Measurements from ENCODE around the gene SEMA4C. TPM values are rescaled to one million over a fixed set of nuclear protein-coding genes. Genes with fewer than 3 reads are reported as not detected.

SEMA4C gene
- total RNA-seq, 1 donor from 2014 or later, result 39.1 TPM

DNA sequence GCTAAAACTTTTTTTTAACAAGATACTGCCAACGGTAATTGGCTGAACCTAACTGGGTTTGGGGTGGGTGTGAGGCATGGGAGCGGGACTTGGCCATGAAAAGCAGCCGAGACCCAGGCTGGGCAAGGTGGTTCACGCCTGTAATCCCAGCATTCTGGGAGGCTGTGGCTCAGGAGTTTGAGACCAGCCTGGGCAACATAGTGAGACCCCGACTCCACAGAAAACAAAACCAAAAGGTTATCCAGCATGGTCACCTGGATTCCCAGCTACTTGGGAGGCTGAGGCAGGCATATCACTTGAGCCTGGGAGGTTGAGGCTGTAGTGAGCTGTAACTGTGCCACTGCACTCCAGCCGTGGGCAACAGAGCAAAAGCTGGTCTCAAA lies 11.0 kb upstream of the SEMA4C start:
- Histone ChIP-seq H3F3A (ENCODE audit: low read depth) (peaks cover 36% of the 10 kb centered on the region), H3K4me2 (peak overlapping the region; percentile 62), H4K20me1 (ENCODE audit: low read depth) (no peaks in the 10 kb centered on the region), H3K27me3 (no peaks in the 10 kb centered on the region), H2AFZ (replicated peaks) (no peak overlapping the region), H3K4me3 (no peak overlapping the region), H3K9me3 (ENCODE audit: low read depth) (no peaks in the 10 kb centered on the region), H3K4me1 (peaks cover 59% of the 10 kb centered on the region), H3K36me3 (no peaks in the 10 kb centered on the region), H3K27ac (no peak overlapping the region), H3K9ac (no peak overlapping the region), H3K79me2 (ENCODE audit: low read depth) (no peaks in the 10 kb centered on the region)
- Mint-ChIP-seq H3K36me3 (no peaks in the 10 kb centered on the region), H3K4me1 (peaks cover 54% of the 10 kb centered on the region), H3K4me3 (no peak overlapping the region), H3K27ac (peak overlapping the region; percentile 92), H3K9me3 (no peaks in the 10 kb centered on the region), H3K27me3 (ENCODE audit: insufficient read depth, low read depth) (peaks cover 5% of the 10 kb centered on the region)
- TF ChIP-seq EZH2 (IDR thresholded peaks at IDR 0.05), result no peak
- no peak for TF ChIP-seq EZH2phosphoT487 (IDR thresholded peaks at IDR 0.05)
- TF ChIP-seq, protein P1, sequence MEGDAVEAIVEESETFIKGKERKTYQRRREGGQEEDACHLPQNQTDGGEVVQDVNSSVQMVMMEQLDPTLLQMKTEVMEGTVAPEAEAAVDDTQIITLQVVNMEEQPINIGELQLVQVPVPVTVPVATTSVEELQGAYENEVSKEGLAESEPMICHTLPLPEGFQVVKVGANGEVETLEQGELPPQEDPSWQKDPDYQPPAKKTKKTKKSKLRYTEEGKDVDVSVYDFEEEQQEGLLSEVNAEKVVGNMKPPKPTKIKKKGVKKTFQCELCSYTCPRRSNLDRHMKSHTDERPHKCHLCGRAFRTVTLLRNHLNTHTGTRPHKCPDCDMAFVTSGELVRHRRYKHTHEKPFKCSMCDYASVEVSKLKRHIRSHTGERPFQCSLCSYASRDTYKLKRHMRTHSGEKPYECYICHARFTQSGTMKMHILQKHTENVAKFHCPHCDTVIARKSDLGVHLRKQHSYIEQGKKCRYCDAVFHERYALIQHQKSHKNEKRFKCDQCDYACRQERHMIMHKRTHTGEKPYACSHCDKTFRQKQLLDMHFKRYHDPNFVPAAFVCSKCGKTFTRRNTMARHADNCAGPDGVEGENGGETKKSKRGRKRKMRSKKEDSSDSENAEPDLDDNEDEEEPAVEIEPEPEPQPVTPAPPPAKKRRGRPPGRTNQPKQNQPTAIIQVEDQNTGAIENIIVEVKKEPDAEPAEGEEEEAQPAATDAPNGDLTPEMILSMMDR (IDR thresholded peaks at IDR 0.05), result no peak
- no peak for DNase-seq (ENCODE audit: low spot score)

DNA sequence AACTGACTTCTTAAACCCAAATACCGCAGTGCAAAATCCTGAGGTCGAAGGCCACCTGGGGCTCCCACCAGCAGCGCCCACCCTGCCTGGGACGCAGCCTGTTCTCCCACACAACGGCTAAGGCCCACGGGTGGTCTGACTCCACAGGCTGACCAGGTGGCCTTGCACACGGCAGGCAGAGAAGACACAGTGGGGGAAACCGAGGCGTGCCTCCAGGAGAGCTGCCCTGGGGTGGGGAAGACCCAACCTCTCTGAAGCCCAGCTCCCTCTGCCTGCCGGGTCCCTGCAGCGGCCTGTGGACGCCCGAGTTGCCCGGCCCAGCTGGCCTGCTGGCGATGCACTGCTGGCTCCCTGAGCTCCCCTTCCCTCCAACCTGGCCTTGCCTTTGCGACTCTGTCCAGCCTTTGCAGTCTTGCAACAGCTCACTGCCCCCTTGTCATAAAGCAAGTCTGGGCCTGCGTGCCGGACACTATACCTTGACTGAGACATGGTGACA lies 9.7 kb upstream of the SEMA4C start:
- Histone ChIP-seq H3K79me2 (ENCODE audit: low read depth) (no peaks in the 10 kb centered on the region), H3K4me2 (no peak overlapping the region), H3K27me3 (no peaks in the 10 kb centered on the region), H3K27ac (no peak overlapping the region), H3K9ac (no peak overlapping the region), H2AFZ (replicated peaks) (no peak overlapping the region), H3K36me3 (no peaks in the 10 kb centered on the region), H3K4me1 (peaks cover 69% of the 10 kb centered on the region), H4K20me1 (ENCODE audit: low read depth) (no peaks in the 10 kb centered on the region), H3K9me3 (ENCODE audit: low read depth) (no peaks in the 10 kb centered on the region), H3F3A (ENCODE audit: low read depth) (peaks cover 48% of the 10 kb centered on the region), H3K4me3 (no peak overlapping the region)
- no peak for TF ChIP-seq EZH2 (IDR thresholded peaks at IDR 0.05)
- TF ChIP-seq, protein P1 (IDR thresholded peaks at IDR 0.05), result no peak
- no peak for TF ChIP-seq EZH2phosphoT487 (IDR thresholded peaks at IDR 0.05)
- Mint-ChIP-seq H3K4me1 (peaks cover 61% of the 10 kb centered on the region), H3K36me3 (no peaks in the 10 kb centered on the region), H3K9me3 (no peaks in the 10 kb centered on the region), H3K27ac (peak overlapping the region; percentile 94), H3K4me3 (no peak overlapping the region), H3K27me3 (ENCODE audit: insufficient read depth, low read depth) (peaks cover 4% of the 10 kb centered on the region)
- DNase-seq (ENCODE audit: low spot score), result no peak

DNA sequence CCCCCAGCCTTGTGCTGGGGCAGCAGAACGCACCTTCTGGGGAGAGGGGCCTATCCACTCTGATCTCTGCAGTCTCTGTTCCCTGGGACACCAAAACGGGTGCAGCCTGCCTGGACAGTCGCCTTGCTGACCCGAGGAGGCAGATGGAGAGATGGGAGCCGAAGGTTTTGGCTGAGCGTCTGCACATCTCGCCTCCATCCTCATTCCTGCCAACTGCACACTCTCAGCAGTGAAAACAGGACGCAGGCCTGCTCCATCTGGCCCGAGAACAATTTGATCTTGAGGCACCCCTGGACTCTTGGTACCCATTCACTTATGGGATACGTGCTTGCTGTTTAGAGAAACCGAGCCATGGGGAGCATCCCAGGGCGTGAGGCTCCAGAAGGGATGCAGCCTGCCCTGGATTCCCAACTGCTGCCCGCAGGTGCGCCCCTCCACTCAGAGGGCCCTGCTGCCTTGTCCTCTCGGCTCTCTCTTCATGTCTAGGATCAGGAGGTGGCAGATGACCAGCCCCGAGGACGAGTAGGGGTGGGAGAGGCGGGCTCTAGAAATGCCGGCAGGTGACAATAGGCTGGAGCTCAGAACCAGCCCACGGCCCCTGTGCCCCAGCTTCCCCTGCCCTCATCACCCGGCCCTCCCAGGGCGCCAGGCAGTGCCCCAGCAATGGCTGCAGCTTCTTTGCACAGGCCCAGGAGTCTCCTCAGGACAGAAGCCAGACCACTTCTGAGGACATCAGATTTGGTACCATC lies 9.1 kb upstream of the SEMA4C start:
- Mint-ChIP-seq H3K27ac (no peak overlapping the region), H3K4me3 (peak overlapping the region; percentile 33), H3K9me3 (no peaks in the 10 kb centered on the region), H3K4me1 (peaks cover 66% of the 10 kb centered on the region), H3K36me3 (no peaks in the 10 kb centered on the region), H3K27me3 (ENCODE audit: insufficient read depth, low read depth) (peaks cover 4% of the 10 kb centered on the region)
- Histone ChIP-seq H4K20me1 (ENCODE audit: low read depth) (no peaks in the 10 kb centered on the region), H3K79me2 (ENCODE audit: low read depth) (no peaks in the 10 kb centered on the region), H3K27ac (no peak overlapping the region), H3K27me3 (no peaks in the 10 kb centered on the region), H3K4me1 (peaks cover 69% of the 10 kb centered on the region), H2AFZ (replicated peaks) (no peak overlapping the region), H3K9me3 (ENCODE audit: low read depth) (no peaks in the 10 kb centered on the region), H3K9ac (no peak overlapping the region), H3F3A (ENCODE audit: low read depth) (peaks cover 53% of the 10 kb centered on the region), H3K36me3 (no peaks in the 10 kb centered on the region), H3K4me3 (no peak overlapping the region), H3K4me2 (no peak overlapping the region)
- no peak for DNase-seq (ENCODE audit: low spot score)
- TF ChIP-seq EZH2phosphoT487 (IDR thresholded peaks at IDR 0.05), result no peak
- TF ChIP-seq EZH2 (IDR thresholded peaks at IDR 0.05), result no peak
- TF ChIP-seq, protein P1 (IDR thresholded peaks at IDR 0.05), result no peak

Measured in neural progenitor cell (in vitro differentiated cells).